GM19324 (cell line): ENCODE measurements around the gene NARF.
"Not testable (repeated sequence)": the region's sequence is repeated elsewhere in the genome, so short reads cannot be mapped to it uniquely, and the experiment has no call there.

ENCODE experiments used
- ATAC-seq: cut with Tn5 transposase; IDR thresholded peaks from one replicate; pipeline ENCODE4 v1.9.1; 2021; ENCODE audit warnings: mild to moderate bottlenecking, moderate library complexity; ENCODE audit not compliant: unreplicated experiment, low FRiP score

The NARF gene

DNA sequence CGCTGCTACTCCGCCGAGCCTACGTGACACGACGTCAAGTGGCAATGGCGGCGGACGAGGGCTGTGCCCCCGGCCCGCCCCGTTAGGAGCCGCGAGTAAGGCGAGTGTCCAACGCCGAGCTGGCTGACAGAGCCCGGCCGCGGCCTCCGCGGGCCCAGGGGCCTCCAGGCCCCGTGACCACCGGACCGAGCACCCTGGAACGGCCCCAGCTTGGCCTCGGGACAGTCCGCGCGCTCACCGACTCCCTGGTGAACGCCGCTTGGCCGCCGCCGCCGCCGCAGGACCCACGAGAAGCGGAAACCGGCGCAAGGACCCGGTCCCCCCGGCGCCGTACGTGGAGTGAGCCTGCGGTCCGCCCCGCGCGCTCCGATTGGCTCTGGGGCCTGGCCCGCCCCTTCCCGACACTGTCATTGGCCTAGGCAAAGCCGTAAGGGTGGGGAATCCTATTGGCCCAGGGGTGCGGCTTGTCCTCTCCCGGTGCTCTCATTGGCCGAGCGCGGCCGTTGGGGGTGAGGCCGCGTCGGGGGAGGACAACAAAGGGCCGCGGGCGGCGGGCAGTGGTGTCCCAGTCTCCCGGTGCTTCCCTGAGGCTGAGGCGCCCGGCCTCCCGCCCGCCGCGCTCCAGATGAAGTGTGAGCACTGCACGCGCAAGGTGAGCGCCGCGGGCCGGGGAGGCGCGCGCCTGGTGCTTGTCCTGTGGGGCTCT, at the start of gene NARF:
Gene NARF, plus strand, starts transcription at position 563 of the 706 bp plus-strand sequence. Its CDS starts 63 bp downstream, at position 626.
- ATAC-seq: peak; percentile 96

DNA sequence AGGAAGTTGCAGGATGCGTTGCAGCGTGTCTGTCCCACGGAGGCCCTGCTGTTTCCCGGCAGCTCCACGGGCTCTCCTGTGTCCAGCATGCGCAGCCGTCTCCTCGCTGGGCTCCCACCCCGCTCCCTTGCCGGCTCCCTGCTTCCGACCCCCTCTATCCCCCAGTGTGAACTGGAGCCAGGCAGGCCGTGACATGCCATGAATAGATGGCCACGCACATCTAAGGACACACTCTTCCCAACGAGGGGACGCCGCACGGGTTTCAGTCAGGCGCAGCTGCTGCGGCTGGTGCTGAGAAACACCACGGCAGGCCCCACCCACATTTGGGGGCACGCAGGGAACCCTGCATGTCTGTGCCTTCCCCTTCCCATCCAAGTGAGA, 49.6 kb upstream of the NARF start:
- ATAC-seq: no peak

DNA sequence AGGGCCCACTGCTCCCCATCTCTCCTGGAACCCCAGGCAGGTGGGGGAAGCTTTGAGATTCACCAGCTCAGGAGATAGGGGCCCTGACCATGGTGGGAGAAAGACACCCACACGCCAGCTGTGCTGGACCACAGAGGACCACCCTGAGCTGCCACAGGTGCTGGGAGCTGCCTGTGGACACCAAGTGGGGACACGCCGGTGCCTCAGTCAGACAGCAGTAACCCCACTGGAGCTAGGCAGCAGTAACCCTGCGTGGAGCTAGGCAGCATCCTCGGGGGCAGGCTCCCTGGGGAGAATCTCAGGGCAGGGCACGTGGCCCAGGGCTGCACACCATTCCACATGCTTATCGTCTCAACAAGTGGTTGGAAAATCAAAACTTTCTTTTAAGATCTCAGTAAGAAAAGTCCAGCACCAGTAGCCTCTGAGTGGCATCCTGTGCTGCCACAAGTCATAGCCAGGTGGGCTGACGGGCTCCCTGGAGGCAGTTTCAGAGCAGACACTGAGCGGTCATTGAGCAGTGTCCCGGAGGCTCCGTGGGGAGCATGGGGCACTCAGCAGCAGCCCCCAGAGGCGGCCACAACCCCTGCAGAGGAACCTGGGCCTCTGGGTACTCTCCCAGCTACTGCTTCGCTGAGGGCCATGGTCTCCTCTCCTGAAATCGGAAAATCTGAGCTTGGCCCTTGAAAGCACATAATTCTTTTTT, 48.4 kb upstream of the NARF start:
- ATAC-seq: no peak

DNA sequence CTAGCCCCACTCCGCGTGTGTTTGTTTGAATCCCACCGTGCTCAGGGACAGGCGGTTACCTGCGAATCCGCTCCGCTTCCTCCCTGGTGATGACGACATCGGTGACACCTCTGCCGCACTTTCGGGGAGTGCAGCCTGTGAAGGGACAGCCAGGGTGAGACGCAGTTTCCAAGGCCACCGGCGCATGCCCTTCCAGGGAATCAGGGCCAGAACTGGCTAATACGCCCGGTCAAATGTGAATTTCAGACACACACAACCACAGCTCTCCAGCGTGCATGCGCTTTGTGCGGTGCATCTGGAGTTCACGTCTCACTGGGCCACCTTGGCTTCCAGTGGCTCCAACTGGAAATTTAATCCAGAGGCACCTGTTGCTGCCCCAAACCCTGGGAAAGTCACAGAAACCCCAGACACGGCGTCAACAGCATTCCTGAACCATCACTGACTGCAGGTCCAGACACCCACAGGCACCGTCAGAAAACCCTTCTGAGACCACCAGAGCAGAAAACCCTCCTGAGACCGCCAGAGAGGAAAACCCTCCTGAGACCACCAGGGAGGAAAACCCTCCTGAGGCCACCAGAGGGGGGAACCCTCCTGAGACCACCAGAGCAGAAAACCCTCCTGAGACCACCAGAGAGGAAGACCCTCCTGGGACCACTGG, 47.0 kb upstream of the NARF start:
- no peak for ATAC-seq

DNA sequence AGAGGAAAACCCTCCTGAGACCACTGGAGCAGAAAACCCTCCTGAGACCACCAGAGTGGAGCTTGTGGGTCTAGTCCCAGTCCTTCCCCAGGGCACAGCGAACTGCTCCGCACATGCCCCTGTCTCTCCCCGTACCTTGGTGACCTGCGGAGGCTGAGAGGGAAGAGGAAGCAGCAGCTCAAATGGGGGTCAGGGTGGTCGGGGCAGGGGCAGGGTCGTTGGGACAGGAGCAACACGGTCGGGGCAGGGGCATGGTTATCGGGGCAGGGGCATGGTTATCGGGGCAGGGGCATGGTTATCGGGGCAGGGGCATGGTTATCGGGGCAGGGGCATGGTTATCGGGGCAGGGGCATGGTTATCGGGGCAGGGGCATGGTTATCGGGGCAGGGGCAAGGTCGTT, 46.5 kb upstream of the NARF start:
- ATAC-seq: not testable (repeated sequence)

DNA sequence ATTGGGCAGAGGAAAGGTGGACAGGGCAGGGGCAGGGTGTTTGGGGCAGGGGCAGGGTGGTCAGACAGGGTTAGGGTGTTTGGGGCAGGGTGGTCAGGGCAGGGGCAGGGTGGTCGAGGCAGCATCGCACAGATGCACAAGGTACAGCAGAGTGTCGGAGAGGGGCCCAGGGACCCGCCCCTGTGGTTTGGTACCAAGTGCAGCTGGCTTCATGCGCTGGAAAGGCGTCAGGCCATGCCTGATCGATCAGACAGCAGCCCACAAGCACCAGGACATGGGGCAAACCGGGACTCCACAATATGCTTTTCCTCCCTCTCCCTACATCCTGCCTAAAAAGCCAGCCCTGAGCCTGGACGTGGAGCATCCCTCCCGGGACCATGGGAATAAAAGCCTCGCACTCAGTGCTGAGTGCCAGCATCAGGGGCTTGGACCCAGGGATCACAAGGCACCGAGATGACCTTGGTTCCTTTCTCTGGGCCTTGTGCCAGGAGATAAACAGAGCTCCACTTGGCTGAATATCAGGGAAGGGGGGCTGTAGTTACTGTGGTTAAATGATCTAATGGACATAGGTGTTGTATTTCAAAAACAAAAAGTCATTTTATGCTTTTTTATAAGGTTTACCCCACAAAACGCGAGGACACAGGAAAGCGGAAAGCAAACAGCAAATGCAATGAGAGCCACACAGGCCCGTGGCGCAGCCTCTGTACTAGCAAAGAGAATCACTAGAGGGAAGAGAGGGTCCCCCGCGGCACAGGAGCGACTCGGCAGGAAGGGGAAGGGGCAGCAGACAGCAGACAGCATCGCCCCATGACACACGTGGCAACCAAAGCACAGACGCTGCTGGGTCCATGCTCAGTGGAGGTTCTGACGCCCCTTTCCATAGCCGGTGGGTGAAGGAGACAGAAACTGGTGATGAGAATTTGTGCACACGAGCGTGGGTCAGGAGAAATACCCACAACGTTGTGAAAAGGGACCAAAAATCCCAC, 45.7 kb upstream of the NARF start:
- ATAC-seq: no peak

DNA sequence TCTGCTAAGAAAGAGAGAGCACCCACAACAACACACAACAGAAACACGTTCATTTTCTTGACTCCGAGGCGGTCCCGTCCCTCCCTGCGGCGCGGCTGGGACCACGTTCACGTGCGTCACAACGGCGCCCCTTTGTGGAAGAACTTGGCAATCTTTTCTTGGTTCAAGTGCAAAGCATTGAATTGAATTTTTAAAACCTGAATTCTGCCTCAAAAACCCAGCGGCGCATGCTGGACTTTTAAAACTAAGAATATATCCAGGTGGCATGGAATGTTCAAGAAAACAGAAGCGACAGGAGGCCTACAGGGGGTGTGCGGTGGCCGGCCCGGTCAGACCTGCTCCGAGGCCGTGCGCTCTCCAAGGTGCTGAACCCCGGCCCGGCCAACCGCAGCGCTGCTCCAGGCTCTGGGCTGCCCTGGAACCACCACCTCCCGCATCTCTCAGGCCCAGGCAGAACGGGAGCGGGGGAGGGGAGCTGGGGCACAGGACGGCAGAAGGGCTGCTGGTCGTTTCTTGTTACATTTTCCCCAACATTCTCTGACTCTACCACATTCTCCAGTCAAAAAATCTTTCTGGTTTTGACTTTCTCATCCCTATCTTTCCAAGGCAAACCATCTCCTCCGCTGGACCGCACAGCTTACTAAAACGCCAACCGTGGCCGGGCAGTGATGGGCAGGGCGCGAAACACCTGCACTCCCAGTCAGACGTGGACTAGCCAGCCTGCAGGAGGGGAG, 43.8 kb upstream of the NARF start:
- ATAC-seq: no peak

DNA sequence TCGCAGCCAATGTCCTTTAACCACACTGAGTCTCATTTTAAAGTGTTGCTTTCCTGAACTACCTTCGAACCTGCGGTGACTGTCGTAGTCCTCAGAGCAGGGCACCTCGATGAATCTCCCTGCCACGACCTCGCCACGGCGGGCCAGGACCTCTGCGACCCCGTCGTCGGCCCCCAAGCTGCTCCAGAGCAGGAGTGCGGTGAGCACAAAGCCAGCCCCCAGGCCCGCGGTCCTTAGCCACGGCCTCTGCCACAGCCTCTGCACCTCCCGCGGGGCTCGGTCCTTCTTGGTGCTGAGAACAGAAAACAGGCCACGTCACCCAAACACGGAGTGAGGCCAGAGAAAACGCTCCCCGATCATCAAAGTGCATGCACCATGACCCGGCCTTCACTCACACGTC, 43.2 kb upstream of the NARF start:
- ATAC-seq: no peak

DNA sequence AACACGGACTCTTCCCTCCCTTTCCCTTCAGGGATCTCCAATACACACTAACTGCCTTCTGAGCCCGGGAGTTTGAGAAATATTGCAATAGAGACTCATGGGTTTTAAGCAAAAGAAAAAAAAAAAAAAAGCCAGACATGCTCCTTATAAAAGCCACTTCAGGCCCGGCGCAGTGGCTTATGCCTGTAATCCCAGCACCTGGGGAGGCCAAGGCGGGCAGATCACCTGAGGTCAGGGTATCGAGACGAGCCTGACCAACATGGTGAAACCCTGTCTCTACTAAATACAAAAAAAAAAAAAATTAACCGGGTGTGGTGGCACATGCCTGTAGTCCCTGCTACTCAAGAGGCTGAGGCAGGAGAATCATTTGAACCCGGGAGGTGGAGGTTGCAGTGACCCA, 42.8 kb upstream of the NARF start:
- ATAC-seq: no peak

DNA sequence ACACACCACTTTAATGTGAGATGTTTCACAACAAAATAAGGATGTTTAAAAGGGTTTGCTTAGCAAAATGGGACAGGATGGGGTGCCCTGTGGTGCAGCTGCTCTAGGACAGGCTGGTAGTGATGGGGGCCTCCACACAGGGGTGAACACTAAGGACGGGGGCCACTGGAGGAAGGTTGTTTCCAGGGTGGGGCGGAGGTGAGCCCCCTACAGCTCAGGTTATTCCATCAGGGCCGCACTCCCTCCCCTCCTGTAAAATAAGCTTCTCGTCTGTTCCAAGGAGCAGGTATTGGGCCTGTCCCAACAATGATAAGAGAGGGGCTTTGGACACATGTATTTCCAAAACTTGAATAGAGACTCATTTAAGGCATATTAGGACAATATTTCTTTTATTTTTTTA, 42.3 kb upstream of the NARF start:
- ATAC-seq: no peak

DNA sequence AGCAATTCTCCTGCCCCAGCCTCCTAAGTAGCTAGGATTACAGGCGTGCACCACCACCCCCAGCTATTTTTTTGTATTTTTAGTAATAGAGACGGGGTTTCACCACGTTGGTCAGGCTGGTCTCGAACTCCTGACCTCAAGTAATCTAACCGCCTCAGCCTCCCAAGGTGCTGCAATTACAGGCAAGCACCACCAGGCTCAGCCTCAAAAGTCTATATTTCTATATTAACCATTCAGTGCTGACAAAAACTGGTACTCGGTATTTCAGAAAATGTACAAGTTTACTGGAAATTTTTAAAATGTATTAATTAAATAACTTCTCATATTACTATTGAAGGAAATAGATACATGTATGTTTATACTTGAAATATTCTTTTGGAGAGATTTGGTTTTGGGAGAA, 41.8 kb upstream of the NARF start:
- no peak for ATAC-seq

DNA sequence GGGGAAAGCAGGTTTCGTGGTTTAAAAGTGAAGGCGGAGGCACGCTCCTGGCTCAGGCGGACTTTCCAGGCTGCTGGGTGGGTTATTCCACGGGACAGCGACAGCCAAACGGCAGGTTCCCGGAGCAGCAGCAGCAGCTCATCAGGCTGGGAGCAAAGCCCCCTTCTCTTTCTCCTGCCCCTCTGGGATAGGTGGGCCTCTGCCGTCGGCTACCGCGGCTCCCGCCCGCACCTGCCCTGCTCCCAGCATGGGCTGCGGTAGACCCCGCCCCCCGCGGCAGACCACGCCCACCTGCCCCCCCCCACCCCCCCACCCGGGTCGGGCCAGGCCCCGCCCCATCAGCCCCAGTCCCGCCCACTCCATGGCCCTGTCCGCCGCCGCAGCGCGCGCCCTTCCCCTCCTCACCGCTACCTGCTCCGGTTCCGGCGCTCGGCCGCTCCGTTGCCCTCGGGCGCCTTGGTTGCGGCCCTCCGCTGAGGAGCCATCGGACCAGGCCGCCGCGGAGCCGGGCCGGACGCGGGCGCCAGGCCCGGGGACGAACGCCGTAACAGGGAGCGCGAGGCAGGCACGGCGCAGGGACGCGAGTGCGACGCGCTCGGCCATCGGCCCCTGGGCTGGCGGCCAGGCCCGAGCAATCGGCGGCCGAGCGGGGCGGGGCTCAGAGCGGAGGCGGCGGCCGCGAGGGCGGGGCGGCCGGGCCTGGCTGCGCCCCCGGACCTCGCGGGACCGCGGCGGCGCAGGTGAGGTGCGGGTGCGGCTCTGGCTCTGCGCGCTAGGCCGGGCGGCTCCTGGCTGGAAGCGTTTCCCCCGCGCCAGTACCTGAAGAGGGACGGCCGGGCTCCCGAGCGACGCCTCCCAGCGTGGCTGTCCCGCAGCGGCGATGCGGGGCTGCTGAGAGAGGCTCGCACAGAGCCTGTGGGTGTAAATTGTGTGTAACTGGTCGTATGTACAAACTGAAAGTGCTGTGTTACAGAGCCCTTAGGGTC, 40.2 kb upstream of the NARF start, which contains the start of the genes HEXD and OGFOD3:
Gene HEXD, plus strand, starts transcription at position 347 of the 986 bp plus-strand sequence. CDS start 1,453 bp downstream, outside the sequence.
Gene OGFOD3, minus strand, starts transcription at position 586 of the 986 bp plus-strand sequence. Its CDS starts 101 bp downstream, at position 485.
- peak; percentile 91 for ATAC-seq

DNA sequence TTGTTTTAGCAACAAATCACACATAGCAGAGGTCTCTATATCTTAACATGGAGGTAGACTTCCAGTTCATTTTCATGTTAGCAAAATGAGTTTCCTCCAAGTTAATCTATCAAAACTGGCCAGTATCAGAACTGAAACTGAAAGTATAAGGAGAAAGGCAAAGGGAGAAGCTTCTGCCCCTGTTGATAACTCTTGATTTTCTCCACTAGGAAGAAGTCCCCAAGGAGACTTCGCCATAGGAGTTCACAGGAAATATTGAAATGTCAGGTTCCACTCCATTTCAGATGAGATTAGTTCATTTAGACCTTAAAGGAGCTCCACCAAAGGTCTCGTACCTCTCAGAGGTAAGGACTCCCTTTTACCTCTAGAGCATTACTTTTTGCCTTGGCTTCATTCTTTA, 39.0 kb upstream of the NARF start:
- ATAC-seq: no peak

DNA sequence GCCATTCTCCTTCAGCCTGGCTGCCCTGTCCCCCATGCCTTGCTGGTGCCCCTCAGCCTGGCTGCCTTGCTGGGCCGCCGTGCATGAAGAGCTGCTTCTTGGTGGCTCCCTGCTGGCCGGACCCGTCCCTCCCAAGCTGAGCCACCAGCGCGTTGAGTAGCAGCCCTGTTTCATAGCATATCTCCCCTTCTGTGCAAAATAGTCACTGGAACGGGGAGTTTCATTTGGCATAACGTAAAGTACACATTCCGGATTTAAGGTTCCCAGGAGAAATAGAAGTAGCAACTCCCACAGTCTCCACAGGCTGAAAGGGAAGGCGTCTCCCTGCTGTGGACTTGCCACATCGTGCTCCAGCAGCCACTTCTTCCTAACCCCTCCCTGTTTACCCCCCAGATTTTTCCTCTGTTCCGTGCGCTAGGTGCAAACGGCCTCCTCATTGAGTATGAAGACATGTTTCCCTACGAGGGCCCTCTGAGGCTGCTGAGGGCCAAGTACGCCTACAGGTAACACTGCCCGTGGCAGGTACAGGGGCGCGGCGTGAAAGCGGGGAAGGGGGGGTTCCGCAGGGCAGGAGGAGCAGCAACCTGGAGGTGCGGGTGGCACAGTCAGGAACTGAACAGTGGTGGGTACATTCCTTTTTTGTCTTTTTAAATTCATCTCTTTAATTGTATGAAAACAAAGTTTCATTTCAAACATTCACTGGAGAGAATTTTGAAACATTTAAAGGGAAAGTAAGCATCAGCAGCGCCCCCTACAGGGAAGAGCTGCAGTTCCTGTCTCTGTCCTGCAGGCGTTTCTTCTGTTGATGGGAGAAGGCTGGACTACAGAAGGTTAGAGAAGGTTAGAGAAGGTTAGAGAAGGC, 34.3 kb upstream of the NARF start:
- ATAC-seq: no peak

DNA sequence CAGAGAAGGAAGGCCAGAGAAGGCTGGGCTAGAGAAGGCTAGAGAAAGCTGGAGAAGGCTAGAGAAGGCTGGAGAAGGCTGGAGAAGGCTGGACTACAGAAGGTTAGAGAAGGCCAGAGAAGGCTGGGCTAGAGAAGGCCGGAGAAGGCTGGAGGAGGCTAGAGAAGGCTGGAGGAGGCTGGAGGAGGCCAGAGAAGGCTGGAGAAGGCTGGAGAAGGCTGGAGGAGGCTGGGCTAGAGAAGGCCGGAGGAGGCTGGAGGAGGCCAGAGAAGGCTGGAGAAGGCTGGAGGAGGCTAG, 33.7 kb upstream of the NARF start:
- no peak for ATAC-seq

DNA sequence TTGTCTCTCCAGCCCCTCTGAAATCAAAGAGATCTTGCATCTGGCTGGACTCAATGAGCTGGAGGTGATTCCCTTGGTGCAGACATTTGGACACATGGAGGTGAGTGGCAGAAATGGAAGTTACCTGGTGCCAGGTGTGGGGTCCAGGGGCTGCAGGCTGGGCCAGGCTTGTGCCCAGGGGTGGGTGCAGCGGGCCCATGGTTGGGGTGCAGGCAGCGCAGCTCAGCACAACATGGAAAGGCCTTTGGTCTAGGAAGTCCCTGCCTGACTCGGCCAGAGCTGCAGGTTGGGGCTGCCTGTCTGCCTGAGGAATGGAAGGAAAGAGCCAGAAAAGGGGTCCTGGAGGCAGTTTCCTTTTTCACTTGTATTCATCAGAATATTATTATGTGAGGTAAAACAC, 30.0 kb upstream of the NARF start:
- no peak for ATAC-seq

DNA sequence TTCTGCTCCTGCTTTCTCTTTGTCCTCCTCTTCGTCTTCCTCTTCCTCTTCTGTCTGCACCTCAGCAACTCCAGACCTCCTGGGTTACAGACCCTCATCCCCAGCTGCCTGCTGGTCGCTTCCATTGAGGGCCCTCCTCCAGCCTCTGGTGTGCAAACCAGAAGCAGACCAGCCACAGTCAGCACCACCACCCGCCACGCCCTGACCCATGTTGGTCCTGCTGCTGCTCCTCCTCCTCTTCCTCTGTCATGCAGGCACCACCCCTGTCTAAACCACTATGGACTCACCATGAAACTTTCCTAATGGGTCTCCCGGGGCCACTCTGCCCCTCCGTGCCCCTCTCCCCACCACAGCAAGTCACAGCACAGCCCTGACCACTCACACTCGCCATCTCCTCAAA, 28.7 kb upstream of the NARF start:
- no peak for ATAC-seq

DNA sequence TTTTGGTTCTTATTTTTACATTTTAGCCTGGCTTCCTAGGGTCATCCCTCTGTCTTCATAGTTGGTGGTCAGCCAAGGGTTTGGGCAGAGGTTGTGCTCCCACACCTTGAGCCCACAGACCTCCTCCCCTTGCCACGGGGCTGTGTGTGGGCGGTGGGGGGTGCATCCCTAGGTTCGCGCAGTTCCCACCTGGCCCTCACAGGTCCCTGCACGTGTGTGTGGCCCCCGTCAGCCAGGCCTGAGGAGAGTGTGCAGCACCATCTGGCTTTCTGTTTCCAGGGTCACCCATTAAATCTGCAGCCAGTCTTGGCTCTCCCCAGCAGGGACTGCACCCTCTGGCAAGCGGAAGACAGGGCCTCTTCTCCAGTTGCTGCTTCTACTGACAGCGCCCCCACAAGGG, 26.5 kb upstream of the NARF start:
- no peak for ATAC-seq
